HCT116 (cell line): Measurements from ENCODE around the gene MLKL.

ENCODE experiments used
- CEBPB ChIP-seq: IDR thresholded peaks from 2 replicates; pipeline ENCODE4 v1.6.1; 2012; ENCODE audit warnings: low read depth
- ELF1 ChIP-seq: IDR thresholded peaks from 2 replicates; pipeline ENCODE4 v1.6.1; 2012; ENCODE audit warnings: low read depth, borderline replicate concordance
- EZH2 ChIP-seq: fragments of 200-600 bp; sonication (generic); IDR thresholded peaks from 2 replicates; pipeline ENCODE4 v1.6.1; 2017; ENCODE audit warnings: antibody characterized with exemption, mixed run types
- EZH2phosphoT487 ChIP-seq: fragments of 200-600 bp; IDR thresholded peaks from 2 replicates; pipeline ENCODE4 v1.6.1; 2018; ENCODE audit warnings: antibody characterized with exemption, borderline replicate concordance
- FOSL1 ChIP-seq: IDR thresholded peaks from 2 replicates; pipeline ENCODE4 v1.6.1; 2012; ENCODE audit warnings: low read depth
- POLR2A ChIP-seq: IDR thresholded peaks from 2 replicates; pipeline ENCODE4 v1.7.0; 2011; ENCODE audit warnings: borderline replicate concordance; ENCODE audit not compliant: insufficient read depth, insufficient read length; ENCODE audit errors: extremely low read depth
- POLR2AphosphoS5 ChIP-seq: IDR thresholded peaks from 2 replicates; pipeline ENCODE4 v1.6.1; 2011; ENCODE audit warnings: mild to moderate bottlenecking, low read depth, low read length, moderate library complexity
- RAD21 ChIP-seq: IDR thresholded peaks from 2 replicates; pipeline ENCODE4 v1.6.1; 2012; ENCODE audit warnings: low read depth, mild to moderate bottlenecking
- SIN3A ChIP-seq: IDR thresholded peaks from 2 replicates; pipeline ENCODE4 v1.6.1; 2012; ENCODE audit warnings: low read depth
- TCF7L2 ChIP-seq: IDR thresholded peaks from 2 replicates; pipeline ENCODE4 v1.7.0; 2011; ENCODE audit warnings: borderline replicate concordance, inconsistent platforms; ENCODE audit not compliant: insufficient read depth, insufficient read length; ENCODE audit errors: extremely low read depth
- ZNF274 ChIP-seq: fragments of 200-500 bp; sonication (Bioruptor generic); IDR thresholded peaks from 2 replicates; pipeline ENCODE4 v1.6.1; 2014; ENCODE audit warnings: mild to moderate bottlenecking, low read depth, low read length, inconsistent platforms
- TF ChIP-seq, protein P1 (sequence below), 3 experiments: fragments of 200-600 bp in 1 of 3; sonication (generic) in 1 of 3; IDR thresholded peaks in 2 of 3; conservative IDR thresholded peaks in 1 of 3; 2 replicates each; pipeline ENCODE4 v1.5.1; 2012 to 2017; ENCODE audit warnings: low read depth in 2 of 3, low read length in 2 of 3, antibody characterized with exemption in 1 of 3, borderline replicate concordance in 1 of 3, control low read depth in 1 of 3, mild to moderate bottlenecking in 1 of 3, mixed read lengths in 1 of 3, mixed run types in 1 of 3, moderate library complexity in 1 of 3; ENCODE audit not compliant: insufficient read depth in 1 of 3
- TF ChIP-seq, protein P2 (sequence below): IDR thresholded peaks from 2 replicates; pipeline ENCODE4 v1.6.1; 2012; ENCODE audit warnings: low read depth
- TF ChIP-seq, protein P3 (sequence below): IDR thresholded peaks from 2 replicates; pipeline ENCODE4 v1.6.1; 2012

DNA sequence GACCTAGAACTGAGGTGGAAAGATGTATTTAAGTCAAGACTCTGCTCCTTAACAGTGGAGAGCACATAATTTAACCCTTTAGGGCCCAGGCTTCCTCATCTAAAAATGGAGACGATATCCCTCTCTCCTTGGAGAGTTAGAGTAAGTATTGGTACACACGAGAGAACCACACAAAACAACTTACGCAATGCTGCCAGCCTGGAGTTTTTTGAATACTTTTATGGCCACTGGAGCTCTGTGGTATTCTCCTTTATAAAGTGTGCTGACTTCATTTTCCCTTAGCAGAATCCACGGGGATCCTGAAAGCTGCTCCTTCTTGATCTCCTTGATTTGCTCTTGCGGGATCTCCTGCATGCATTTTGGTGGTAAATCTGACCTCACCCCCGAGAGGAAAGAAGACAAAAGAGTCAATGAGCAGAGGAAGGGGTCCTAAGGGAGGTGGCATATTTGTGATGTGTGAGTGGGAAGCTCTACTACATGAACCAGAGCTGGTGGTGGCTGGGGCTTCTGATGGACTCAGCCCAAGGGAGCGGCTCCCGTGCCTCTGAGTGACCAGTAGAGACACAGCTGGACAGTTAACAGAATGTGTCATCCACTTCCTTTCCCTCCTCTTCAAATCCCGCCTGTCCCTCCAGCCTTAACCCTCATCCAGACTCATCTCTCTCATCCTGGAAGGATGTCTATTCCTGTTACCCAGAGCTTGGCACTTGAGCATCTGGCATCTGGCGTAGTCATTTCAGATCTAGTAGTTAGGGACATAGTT lies 9.4 kb downstream of the MLKL start:
- TF ChIP-seq, protein P1, sequence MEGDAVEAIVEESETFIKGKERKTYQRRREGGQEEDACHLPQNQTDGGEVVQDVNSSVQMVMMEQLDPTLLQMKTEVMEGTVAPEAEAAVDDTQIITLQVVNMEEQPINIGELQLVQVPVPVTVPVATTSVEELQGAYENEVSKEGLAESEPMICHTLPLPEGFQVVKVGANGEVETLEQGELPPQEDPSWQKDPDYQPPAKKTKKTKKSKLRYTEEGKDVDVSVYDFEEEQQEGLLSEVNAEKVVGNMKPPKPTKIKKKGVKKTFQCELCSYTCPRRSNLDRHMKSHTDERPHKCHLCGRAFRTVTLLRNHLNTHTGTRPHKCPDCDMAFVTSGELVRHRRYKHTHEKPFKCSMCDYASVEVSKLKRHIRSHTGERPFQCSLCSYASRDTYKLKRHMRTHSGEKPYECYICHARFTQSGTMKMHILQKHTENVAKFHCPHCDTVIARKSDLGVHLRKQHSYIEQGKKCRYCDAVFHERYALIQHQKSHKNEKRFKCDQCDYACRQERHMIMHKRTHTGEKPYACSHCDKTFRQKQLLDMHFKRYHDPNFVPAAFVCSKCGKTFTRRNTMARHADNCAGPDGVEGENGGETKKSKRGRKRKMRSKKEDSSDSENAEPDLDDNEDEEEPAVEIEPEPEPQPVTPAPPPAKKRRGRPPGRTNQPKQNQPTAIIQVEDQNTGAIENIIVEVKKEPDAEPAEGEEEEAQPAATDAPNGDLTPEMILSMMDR (IDR thresholded peaks at IDR 0.05 in 2 of 3, conservative IDR thresholded peaks at IDR 0.05 in 1 of 3; ENCODE audit: borderline replicate concordance in 1 of 3, insufficient read depth in 1 of 3, low read depth in 2 of 3, low read length in 2 of 3) = no peak
- no peak for TF ChIP-seq POLR2AphosphoS5
- TF ChIP-seq, protein P2, sequence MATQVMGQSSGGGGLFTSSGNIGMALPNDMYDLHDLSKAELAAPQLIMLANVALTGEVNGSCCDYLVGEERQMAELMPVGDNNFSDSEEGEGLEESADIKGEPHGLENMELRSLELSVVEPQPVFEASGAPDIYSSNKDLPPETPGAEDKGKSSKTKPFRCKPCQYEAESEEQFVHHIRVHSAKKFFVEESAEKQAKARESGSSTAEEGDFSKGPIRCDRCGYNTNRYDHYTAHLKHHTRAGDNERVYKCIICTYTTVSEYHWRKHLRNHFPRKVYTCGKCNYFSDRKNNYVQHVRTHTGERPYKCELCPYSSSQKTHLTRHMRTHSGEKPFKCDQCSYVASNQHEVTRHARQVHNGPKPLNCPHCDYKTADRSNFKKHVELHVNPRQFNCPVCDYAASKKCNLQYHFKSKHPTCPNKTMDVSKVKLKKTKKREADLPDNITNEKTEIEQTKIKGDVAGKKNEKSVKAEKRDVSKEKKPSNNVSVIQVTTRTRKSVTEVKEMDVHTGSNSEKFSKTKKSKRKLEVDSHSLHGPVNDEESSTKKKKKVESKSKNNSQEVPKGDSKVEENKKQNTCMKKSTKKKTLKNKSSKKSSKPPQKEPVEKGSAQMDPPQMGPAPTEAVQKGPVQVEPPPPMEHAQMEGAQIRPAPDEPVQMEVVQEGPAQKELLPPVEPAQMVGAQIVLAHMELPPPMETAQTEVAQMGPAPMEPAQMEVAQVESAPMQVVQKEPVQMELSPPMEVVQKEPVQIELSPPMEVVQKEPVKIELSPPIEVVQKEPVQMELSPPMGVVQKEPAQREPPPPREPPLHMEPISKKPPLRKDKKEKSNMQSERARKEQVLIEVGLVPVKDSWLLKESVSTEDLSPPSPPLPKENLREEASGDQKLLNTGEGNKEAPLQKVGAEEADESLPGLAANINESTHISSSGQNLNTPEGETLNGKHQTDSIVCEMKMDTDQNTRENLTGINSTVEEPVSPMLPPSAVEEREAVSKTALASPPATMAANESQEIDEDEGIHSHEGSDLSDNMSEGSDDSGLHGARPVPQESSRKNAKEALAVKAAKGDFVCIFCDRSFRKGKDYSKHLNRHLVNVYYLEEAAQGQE = no peak
- no peak for TF ChIP-seq SIN3A
- TF ChIP-seq EZH2phosphoT487 = no peak
- TF ChIP-seq POLR2A = no peak
- TF ChIP-seq ZNF274 = no peak
- TF ChIP-seq FOSL1 = no peak
- TF ChIP-seq RAD21 = no peak
- no peak for TF ChIP-seq EZH2
- TF ChIP-seq ELF1 = no peak
- TF ChIP-seq, protein P3, sequence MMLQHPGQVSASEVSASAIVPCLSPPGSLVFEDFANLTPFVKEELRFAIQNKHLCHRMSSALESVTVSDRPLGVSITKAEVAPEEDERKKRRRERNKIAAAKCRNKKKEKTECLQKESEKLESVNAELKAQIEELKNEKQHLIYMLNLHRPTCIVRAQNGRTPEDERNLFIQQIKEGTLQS = no peak
- no peak for TF ChIP-seq CEBPB
- TF ChIP-seq TCF7L2 = no peak
